GM18870 (cell line): Measurements from ENCODE around the gene POFUT1.
"Not testable (repeated sequence)": the region's sequence is repeated elsewhere in the genome, so short reads cannot be mapped to it uniquely, and the experiment has no call there.

Experiments
- ATAC-seq: cut with Tn5 transposase; IDR thresholded peaks from one replicate; pipeline ENCODE4 v1.9.1; 2021; ENCODE audit warnings: moderate library complexity; ENCODE audit not compliant: unreplicated experiment

POFUT1 gene

GRCh38 chr20:32207626-32208498, at the start of gene POFUT1, which contains the start of gene PLAGL2:
TSS of gene POFUT1 (plus strand) at chr20:32207880. CDS start at chr20:32207942, 62 bp downstream.
TSS of gene PLAGL2 (minus strand) at chr20:32207743. CDS start at chr20:32202178, 5,565 bp downstream.
- ATAC-seq = peak; percentile 46

GRCh38 chr20:32158351-32158750, 49.3 kb upstream of the POFUT1 start:
- no peak for ATAC-seq

- no peak for ATAC-seq
Measured at GRCh38 chr20:32158943-32159660, 48.6 kb upstream of the POFUT1 start.

GRCh38 chr20:32159766-32160221, 47.9 kb upstream of the POFUT1 start:
- no peak for ATAC-seq

- no peak for ATAC-seq
Measured at GRCh38 chr20:32160341-32160740, 47.3 kb upstream of the POFUT1 start.

- ATAC-seq = no peak
Measured at GRCh38 chr20:32162351-32162750, 45.3 kb upstream of the POFUT1 start.

GRCh38 chr20:32163951-32164350, 43.7 kb upstream of the POFUT1 start:
- ATAC-seq = no peak

GRCh38 chr20:32164984-32165735, 42.5 kb upstream of the POFUT1 start:
- ATAC-seq = no peak

GRCh38 chr20:32165836-32166545, 41.7 kb upstream of the POFUT1 start:
- no peak for ATAC-seq

- no peak for ATAC-seq
Measured at GRCh38 chr20:32167552-32167951, 40.1 kb upstream of the POFUT1 start.

- ATAC-seq = no peak
Measured at GRCh38 chr20:32168184-32168910, 39.3 kb upstream of the POFUT1 start.

- not testable (repeated sequence) for ATAC-seq
Measured at GRCh38 chr20:32177696-32178095, 30.0 kb upstream of the POFUT1 start.

- ATAC-seq = no peak
Measured at GRCh38 chr20:32179515-32179914, 28.2 kb upstream of the POFUT1 start.

- no peak for ATAC-seq
Measured at GRCh38 chr20:32179934-32180333, 27.7 kb upstream of the POFUT1 start.

- no peak for ATAC-seq
Measured at GRCh38 chr20:32181606-32182005, 26.1 kb upstream of the POFUT1 start.

- ATAC-seq = no peak
Measured at GRCh38 chr20:32183947-32184635, 23.6 kb upstream of the POFUT1 start.

GRCh38 chr20:32184961-32185603, 22.6 kb upstream of the POFUT1 start:
- ATAC-seq = no peak

- no peak for ATAC-seq
Measured at GRCh38 chr20:32186506-32186905, 21.2 kb upstream of the POFUT1 start.
